DND-41 (cell line): Measurements from ENCODE around the gene BAHCC1.

ENCODE experiments used
- ATAC-seq: fragments of 200-7000 bp; cut with Tn5 transposase; 3 replicates; pipeline ENCODE4 v1.9.1; 2021; ENCODE audit warnings: low read depth; ENCODE audit not compliant: insufficient read depth
- DNase-seq: peaks from one replicate; pipeline ENCODE4 v3.0.0-alpha.2; 2020
- H2AFZ ChIP-seq: 2 replicates; pipeline ENCODE4 v1.6.0; 2012; ENCODE audit warnings: low read depth, low read length
- H3K27ac ChIP-seq: 2 replicates; pipeline ENCODE4 v1.5.1; 2012; ENCODE audit warnings: low read length, inconsistent platforms
- H3K27me3 ChIP-seq: fragments of 200-600 bp; sonication (generic); 2 replicates; pipeline ENCODE4 v1.6.0; 2012; ENCODE audit warnings: low read length, mild to moderate bottlenecking, inconsistent platforms; ENCODE audit not compliant: insufficient read depth, poor library complexity
- H3K36me3 ChIP-seq: 2 replicates; pipeline ENCODE4 v1.5.1; 2012; ENCODE audit warnings: low read length, inconsistent platforms; ENCODE audit not compliant: insufficient read depth
- H3K4me1 ChIP-seq: 2 replicates; pipeline ENCODE4 v1.5.1; 2012; ENCODE audit warnings: mild to moderate bottlenecking, low read length; ENCODE audit not compliant: insufficient read depth
- H3K4me2 ChIP-seq: 2 replicates; pipeline ENCODE4 v1.6.0; 2012; ENCODE audit warnings: mild to moderate bottlenecking, moderate library complexity, low read length, inconsistent platforms; ENCODE audit not compliant: insufficient read depth
- H3K4me3 ChIP-seq, 2 experiments: fragments of 200-600 bp in 1 of 2; shearing (Covaris generic) in 1 of 2; 2 replicates each; pipeline ENCODE4 v1.5.1; 2012 to 2016; ENCODE audit warnings: inconsistent platforms in 2 of 2, low read length in 2 of 2, mild to moderate bottlenecking in 2 of 2, low read depth in 1 of 2, moderate library complexity in 1 of 2
- H3K79me2 ChIP-seq: 2 replicates; pipeline ENCODE4 v1.6.0; 2012; ENCODE audit warnings: low read length, inconsistent platforms; ENCODE audit not compliant: insufficient read depth
- H3K9ac ChIP-seq: 2 replicates; pipeline ENCODE4 v1.6.0; 2012; ENCODE audit warnings: low read depth, mild to moderate bottlenecking, inconsistent platforms, low read length, moderate library complexity
- H3K9me3 ChIP-seq: 2 replicates; pipeline ENCODE4 v1.5.1; 2012; ENCODE audit warnings: low read length, moderate library complexity, mild to moderate bottlenecking, inconsistent platforms; ENCODE audit not compliant: insufficient read depth, severe bottlenecking
- H4K20me1 ChIP-seq: 2 replicates; pipeline ENCODE4 v1.6.0; 2012; ENCODE audit warnings: low read length; ENCODE audit not compliant: insufficient read depth
- CTCF ChIP-seq: IDR thresholded peaks from 2 replicates; pipeline ENCODE4 v1.5.1; 2012; ENCODE audit warnings: borderline replicate concordance, low read length, moderate library complexity, mild to moderate bottlenecking; ENCODE audit not compliant: poor library complexity, severe bottlenecking; ENCODE audit errors: extremely low read depth
- EZH2 ChIP-seq: IDR thresholded peaks from 3 replicates; pipeline ENCODE4 v1.6.1; 2012; ENCODE audit warnings: borderline replicate concordance, low read depth, mild to moderate bottlenecking, moderate library complexity, low read length, inconsistent platforms; ENCODE audit not compliant: severe bottlenecking

The BAHCC1 gene

GRCh38 chr17:81500047-81500446 is 104.8 kb downstream of the BAHCC1 start:
- no peak for TF ChIP-seq EZH2
- TF ChIP-seq CTCF, result no peak
- Histone ChIP-seq H3K27me3 (no peaks in the 10 kb centered on the region), H2AFZ (no peak overlapping the region), H3K36me3 (no peaks in the 10 kb centered on the region), H4K20me1 (no peaks in the 10 kb centered on the region), H3K4me2 (no peak overlapping the region), H3K9me3 (no peaks in the 10 kb centered on the region), H3K4me1 (no peaks in the 10 kb centered on the region), H3K27ac (no peak overlapping the region), H3K79me2 (no peaks in the 10 kb centered on the region), H3K4me3 (no peak overlapping the region), H3K9ac (no peak overlapping the region)
- DNase-seq (no peak), ATAC-seq (no peak)

- Histone ChIP-seq H3K9me3 (no peaks in the 10 kb centered on the region), H2AFZ (no peak overlapping the region), H3K27ac (no peak overlapping the region), H3K27me3 (no peaks in the 10 kb centered on the region), H3K79me2 (no peaks in the 10 kb centered on the region), H3K9ac (no peak overlapping the region), H3K4me1 (no peaks in the 10 kb centered on the region), H3K36me3 (no peaks in the 10 kb centered on the region), H4K20me1 (no peaks in the 10 kb centered on the region), H3K4me3 (no peak overlapping the region), H3K4me2 (no peak overlapping the region)
- DNase-seq (no peak), ATAC-seq (0 out of 3 replicates have a peak, but pooled peaks have one; percentile 36)
- TF ChIP-seq EZH2, result no peak
These were observed 107.3 kb downstream of the BAHCC1 start for GRCh38 chr17:81502471-81503017.

- peaks cover 6% of the 10 kb centered on the region for H4K20me1 ChIP-seq
- no peak overlapping the region for H2AFZ ChIP-seq
- peaks cover 2% of the 10 kb centered on the region; the same call in 1 of the 2 replicates for H3K79me2 ChIP-seq
- H3K9ac ChIP-seq, result no peak overlapping the region
- DNase-seq, result no peak
- peaks cover 2% of the 10 kb centered on the region for H3K4me1 ChIP-seq
- H3K4me2 ChIP-seq, result no peak overlapping the region
- no peaks in the 10 kb centered on the region for H3K27me3 ChIP-seq
- ATAC-seq, result no peak
- H3K36me3 ChIP-seq, result peaks cover 1% of the 10 kb centered on the region; the same call in 1 of the 2 replicates
- no peak for TF ChIP-seq CTCF
- no peak for TF ChIP-seq EZH2
- no peak overlapping the region for H3K27ac ChIP-seq
- no peaks in the 10 kb centered on the region for H3K9me3 ChIP-seq
- no peak overlapping the region for H3K4me3 ChIP-seq
These were observed 108.4 kb downstream of the BAHCC1 start for GRCh38 chr17:81503619-81504018.

GRCh38 chr17:81508639-81509206 is 113.5 kb downstream of the BAHCC1 start:
- Histone ChIP-seq H4K20me1 (peaks cover 44% of the 10 kb centered on the region), H2AFZ (no peak overlapping the region), H3K36me3 (peaks cover 40% of the 10 kb centered on the region), H3K27me3 (no peaks in the 10 kb centered on the region), H3K4me1 (peaks cover 24% of the 10 kb centered on the region), H3K79me2 (peaks cover 51% of the 10 kb centered on the region), H3K9ac (peak overlapping the region; percentile 99), H3K9me3 (no peaks in the 10 kb centered on the region), H3K4me2 (peak overlapping the region; percentile 87), H3K27ac (peak overlapping the region; percentile 81), H3K4me3 (peak overlapping the region; percentile 80 to 92; a peak in 3 of 4 replicates)
- ATAC-seq (no peak), DNase-seq (peak; percentile 43)
- TF ChIP-seq CTCF, result no peak
- TF ChIP-seq EZH2, result no peak
